ENCODE results near the gene GRAMD1A.

- TF ChIP-seq CTCF (IDR thresholded peaks at IDR 0.05) (no peak), POLR2AphosphoS5 (IDR thresholded peaks at IDR 0.05) (no peak), POLR2A (IDR thresholded peaks at IDR 0.05) (no peak)
Measured at GRCh38 chr19:35052599-35053190, 52.6 kb downstream of the GRAMD1A start.

All from breast epithelium (tissue), 3 donors.